Neural progenitor cell (in vitro differentiated cells): ENCODE measurements around the gene AGBL4.

ENCODE experiments used
- CTCF ChIP-seq: fragments of 200-600 bp; sonication (generic); IDR thresholded peaks from 2 replicates; pipeline ENCODE4 v1.5.1; 2017; ENCODE audit warnings: antibody characterized with exemption, mild to moderate bottlenecking
- EZH2 ChIP-seq: fragments of 200-600 bp; sonication (generic); IDR thresholded peaks from 2 replicates; pipeline ENCODE4 v1.6.1; 2017; ENCODE audit warnings: antibody characterized with exemption, mild to moderate bottlenecking, moderate library complexity
- EZH2phosphoT487 ChIP-seq: fragments of 200-600 bp; sonication (generic); IDR thresholded peaks from 2 replicates; pipeline ENCODE4 v1.6.1; 2017; ENCODE audit warnings: antibody characterized with exemption

- TF ChIP-seq CTCF (no peak), EZH2 (no peak), EZH2phosphoT487 (no peak)
Measured at GRCh38 chr1:48701445-48701844, 1322.3 kb downstream of the AGBL4 start.
